ENCODE data around the gene CCDC169. TPM values are rescaled to one million over a fixed set of nuclear protein-coding genes. Genes with fewer than 3 reads are reported as not detected.
"Not testable (repeated sequence)": the region's sequence is repeated elsewhere in the genome, so short reads cannot be mapped to it uniquely, and the experiment has no call there.

The CCDC169 gene
- total RNA-seq (2014; rRNA removed; shearing (Covaris generic)): 1.4 and 5.0 TPM in 2 replicates

DNA sequence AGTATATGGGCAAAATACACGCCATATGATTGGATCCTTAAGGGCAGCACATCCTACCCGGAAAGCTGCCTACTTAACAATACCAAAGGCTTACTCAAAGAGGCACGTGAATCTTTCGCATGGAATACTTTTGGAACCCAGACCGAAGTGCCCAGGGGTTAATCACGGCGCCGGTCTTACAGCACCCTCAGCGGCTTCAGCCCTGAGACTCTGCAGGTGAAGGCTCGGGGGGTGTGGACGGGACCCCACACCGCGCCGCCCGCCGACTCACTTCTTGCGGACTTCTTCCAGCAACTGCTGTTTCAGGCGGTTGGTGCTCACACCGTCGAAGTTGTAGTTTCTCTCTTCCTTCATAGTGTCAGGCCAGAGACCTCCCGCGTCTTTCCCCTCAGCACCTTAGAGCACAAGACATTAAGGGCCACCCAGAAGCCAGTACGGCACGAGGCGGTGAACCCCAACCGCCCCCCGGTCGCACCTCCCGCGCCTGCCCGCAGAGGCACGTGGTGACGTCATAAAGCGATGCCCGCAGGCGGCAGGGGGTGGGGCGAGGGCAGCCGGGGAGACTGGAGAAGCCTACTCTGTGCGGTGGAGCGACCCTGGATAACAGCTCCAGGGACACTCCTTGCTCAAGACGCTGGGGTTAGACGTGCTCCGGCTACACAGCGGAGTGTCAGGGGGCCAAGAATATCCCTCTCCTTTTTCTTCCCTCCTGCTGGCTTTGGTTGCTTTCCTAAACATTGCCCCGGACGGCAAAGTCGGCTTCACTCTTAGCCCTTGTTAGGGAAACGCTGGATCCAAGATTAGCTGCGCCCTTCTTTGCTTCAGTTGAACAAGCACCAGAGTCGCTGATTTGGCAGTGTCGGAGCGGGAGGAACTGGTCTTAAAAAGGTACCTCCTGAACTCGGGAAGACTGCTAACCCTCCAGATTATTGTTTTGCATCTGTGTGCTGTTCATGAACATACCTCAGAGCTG, at the start of gene CCDC169:
CCDC169 (minus strand) TSS at position 449 of the 973 bp plus-strand sequence; CDS start at position 354, 95 bp downstream.
- H3K9me3 ChIP-seq (replicated peaks): no peaks in the 10 kb centered on the region
- peak within 1 kb of the TSS; percentile 51 for H3K4me3 ChIP-seq
- peak within 1 kb of the TSS; percentile 97 for H3K27ac ChIP-seq
- peaks cover 18% of the 10 kb centered on the region for H3K36me3 ChIP-seq
- no peaks in the 10 kb centered on the region for H3K27me3 ChIP-seq (replicated peaks)
- peak; percentile 93 to 94 for DNase-seq (ENCODE audit: low read depth in 1 of 2, low spot score in 2 of 2)
- peaks cover 45% of the 10 kb centered on the region for H3K4me1 ChIP-seq (replicated peaks)

GRCh38 chr13:36346222-36347083, 48.8 kb upstream of the CCDC169 start, which contains the start of gene SPART:
Gene SPART (minus strand): TSS chr13:36346394. CDS start chr13:36335830, 10,564 bp downstream.
- peak; percentile 89 to 91 for DNase-seq (ENCODE audit: low read depth in 1 of 2, low spot score in 2 of 2)
- peak within 1 kb of the TSS; percentile 89 for H3K4me3 ChIP-seq
- peaks cover 9% of the 10 kb centered on the region for H3K4me1 ChIP-seq (replicated peaks)
- peak within 1 kb of the TSS; percentile 98 for H3K27ac ChIP-seq
- H3K27me3 ChIP-seq (replicated peaks): no peaks in the 10 kb centered on the region
- no peaks in the 10 kb centered on the region for H3K9me3 ChIP-seq (replicated peaks)
- H3K36me3 ChIP-seq: peaks cover 7% of the 10 kb centered on the region

DNA sequence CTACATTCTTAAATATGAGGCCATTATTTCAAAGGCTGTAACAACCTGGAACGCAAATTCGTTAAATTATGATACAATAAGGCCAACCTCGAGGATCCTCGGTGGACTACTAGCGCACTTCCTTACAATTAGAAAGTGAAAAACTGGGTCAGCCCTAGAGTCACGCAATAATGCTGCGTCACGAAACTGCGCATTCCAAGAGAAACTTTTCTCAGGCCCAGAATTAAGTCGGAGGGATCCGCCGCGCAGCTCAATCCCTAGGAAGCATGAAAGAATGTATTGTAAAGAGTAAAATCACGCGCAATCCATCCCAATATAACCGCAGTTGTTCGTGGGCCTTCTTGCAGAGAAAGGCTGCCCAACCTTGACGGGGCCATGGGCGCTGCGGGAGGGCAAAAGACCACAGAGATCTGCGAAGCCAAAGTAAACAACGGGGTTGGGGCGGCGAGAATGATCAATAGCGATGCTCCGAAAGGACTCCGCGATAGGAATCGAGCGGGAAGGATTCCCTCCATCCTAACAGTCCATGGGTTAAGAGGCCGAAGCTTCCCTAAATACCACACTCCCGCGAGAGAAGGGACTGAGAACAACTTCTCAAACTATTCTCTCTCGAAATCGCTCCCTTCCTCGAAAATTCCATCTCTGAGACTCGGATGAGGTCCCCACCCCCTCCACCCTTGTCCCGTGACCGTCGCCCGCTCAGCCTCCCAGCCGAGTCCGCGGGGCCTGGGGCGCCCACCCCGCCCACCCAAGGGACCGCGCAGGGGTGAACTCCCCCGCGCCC, 48.0 kb upstream of the CCDC169 start:
- DNase-seq (ENCODE audit: low read depth in 1 of 2, low spot score in 2 of 2): peak; percentile 62 to 81
- Histone ChIP-seq H3K27ac (peak overlapping the region; percentile 98), H3K4me3 (peak overlapping the region; percentile 89)

GRCh38 chr13:36344886-36345437, 47.3 kb upstream of the CCDC169 start:
- DNase-seq (ENCODE audit: low read depth in 1 of 2, low spot score in 2 of 2): no peak
- peak overlapping the region; percentile 98 for H3K27ac ChIP-seq

More for the DNA sequence above, 48.0 kb upstream of the CCDC169 start:
- Histone ChIP-seq H3K9me3 (replicated peaks) (no peaks in the 10 kb centered on the region), H3K4me1 (replicated peaks) (peaks cover 9% of the 10 kb centered on the region), H3K27me3 (replicated peaks) (no peaks in the 10 kb centered on the region), H3K36me3 (peaks cover 7% of the 10 kb centered on the region)

DNA sequence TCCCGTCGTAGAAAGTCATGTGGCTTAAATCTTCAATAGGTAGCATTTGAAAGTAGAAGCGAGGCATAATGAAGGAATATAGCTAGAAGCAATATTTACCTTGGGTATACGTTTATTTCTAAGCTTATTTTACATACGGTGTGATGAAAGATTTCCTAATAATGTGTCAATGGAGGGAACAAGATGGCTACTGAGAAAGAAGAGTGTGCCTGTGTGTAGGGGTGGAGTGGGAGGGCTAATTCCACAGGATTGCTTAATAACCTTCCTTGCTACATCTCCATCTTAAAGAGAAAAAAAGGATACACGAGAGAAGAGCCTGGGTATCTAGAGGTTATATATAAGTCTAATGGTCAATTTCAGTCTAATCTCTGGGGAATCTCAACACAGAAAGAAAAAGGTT, 46.6 kb upstream of the CCDC169 start:
- Histone ChIP-seq H3K36me3 (peaks cover 7% of the 10 kb centered on the region), H3K4me3 (peak overlapping the region; percentile 89), H3K4me1 (replicated peaks) (peaks cover 9% of the 10 kb centered on the region), H3K27me3 (replicated peaks) (no peaks in the 10 kb centered on the region), H3K9me3 (replicated peaks) (no peaks in the 10 kb centered on the region), H3K27ac (peak overlapping the region; percentile 98)
- no peak for DNase-seq (ENCODE audit: low read depth in 1 of 2, low spot score in 2 of 2)

More at GRCh38 chr13:36344886-36345437, 47.3 kb upstream of the CCDC169 start:
- H3K36me3 ChIP-seq: peaks cover 7% of the 10 kb centered on the region
- no peaks in the 10 kb centered on the region for H3K27me3 ChIP-seq (replicated peaks)
- H3K4me1 ChIP-seq (replicated peaks): peaks cover 9% of the 10 kb centered on the region
- H3K9me3 ChIP-seq (replicated peaks): no peaks in the 10 kb centered on the region
- peak overlapping the region; percentile 89 for H3K4me3 ChIP-seq

DNA sequence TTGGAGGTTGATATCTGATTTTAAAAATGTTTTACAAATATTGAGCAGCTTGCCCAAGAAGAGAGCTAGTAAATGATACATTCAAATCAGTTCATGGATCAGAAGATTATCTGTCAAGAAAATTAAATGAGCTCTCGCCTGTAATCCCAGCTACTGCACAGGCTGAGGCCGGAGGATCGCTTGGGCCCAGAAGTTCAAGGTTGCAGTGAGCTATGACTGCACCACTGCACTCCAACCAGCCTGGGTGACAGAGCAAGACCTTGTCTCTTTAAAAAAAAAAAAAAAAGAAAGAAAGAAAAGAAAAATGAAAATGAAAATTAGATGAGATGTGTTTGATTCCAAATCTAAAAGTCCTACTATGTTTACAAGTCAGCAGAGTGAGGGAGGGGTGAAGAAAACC, 46.2 kb upstream of the CCDC169 start:
- peak overlapping the region; percentile 98; the same call in 1 of the 2 replicates for H3K27ac ChIP-seq
- peaks cover 9% of the 10 kb centered on the region for H3K4me1 ChIP-seq (replicated peaks)
- H3K27me3 ChIP-seq (replicated peaks): no peaks in the 10 kb centered on the region
- no peak overlapping the region for H3K4me3 ChIP-seq
- no peak for DNase-seq (ENCODE audit: low read depth in 1 of 2, low spot score in 2 of 2)
- H3K9me3 ChIP-seq (replicated peaks): no peaks in the 10 kb centered on the region
- H3K36me3 ChIP-seq: peaks cover 8% of the 10 kb centered on the region

- H3K9me3 ChIP-seq (replicated peaks): no peaks in the 10 kb centered on the region
- peaks cover 9% of the 10 kb centered on the region for H3K4me1 ChIP-seq (replicated peaks)
- H3K27me3 ChIP-seq (replicated peaks): no peaks in the 10 kb centered on the region
- no peak overlapping the region for H3K27ac ChIP-seq
- H3K36me3 ChIP-seq: peaks cover 16% of the 10 kb centered on the region
- H3K4me3 ChIP-seq: no peak overlapping the region
- DNase-seq (ENCODE audit: low read depth in 1 of 2, low spot score in 2 of 2): no peak
These were observed 45.1 kb upstream of the CCDC169 start for GRCh38 chr13:36342715-36343114.

DNA sequence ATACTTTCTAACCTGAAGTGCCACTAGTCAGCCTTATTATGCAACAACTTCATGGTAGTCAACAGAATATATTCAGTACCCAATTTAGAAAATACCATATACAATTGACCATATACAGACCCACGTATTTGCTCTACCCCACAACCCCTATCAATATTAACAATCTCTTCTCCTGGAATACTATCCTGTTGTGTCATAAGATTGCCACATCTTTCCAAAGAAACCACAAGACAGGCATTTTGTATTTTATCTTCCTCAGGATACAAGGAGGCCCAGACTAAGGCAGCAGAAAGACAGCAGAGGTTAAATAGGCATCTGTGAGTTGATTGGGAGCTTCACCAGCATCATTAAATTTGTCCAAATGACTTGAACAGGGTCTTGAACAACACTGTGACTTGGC, 44.1 kb upstream of the CCDC169 start:
- H3K4me1 ChIP-seq (replicated peaks): peaks cover 9% of the 10 kb centered on the region
- no peaks in the 10 kb centered on the region for H3K27me3 ChIP-seq (replicated peaks)
- no peak overlapping the region for H3K27ac ChIP-seq
- no peak overlapping the region for H3K4me3 ChIP-seq
- H3K9me3 ChIP-seq (replicated peaks): no peaks in the 10 kb centered on the region
- peaks cover 21% of the 10 kb centered on the region for H3K36me3 ChIP-seq
- DNase-seq (ENCODE audit: low read depth in 1 of 2, low spot score in 2 of 2): no peak

DNA sequence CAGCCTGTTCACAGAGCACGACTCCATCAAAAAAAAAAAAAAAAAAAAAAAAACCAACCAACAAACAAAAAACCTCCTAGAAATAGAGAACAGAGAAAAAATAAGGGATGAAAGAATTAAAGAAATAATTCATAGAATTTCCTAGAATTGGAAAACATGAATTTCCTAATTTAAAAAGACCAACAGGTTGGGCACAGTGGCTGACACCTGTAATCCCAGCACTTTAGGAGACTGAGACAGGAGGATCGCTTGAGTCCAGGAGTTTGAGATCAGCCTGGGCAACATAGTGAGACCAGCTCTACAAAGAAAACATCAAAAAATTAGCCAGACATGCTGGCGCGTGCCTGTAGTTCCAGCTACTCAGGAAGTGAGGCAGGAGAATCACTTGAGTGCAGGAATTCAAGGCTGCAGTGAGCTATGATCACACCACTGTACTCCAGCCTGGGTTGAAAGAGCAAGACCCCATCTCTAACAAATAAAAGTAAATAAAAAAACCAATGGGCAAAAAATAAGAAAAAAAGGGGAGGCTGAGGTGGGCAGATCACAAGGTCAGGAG, 42.1 kb upstream of the CCDC169 start:
- H3K9me3 ChIP-seq (replicated peaks): no peaks in the 10 kb centered on the region
- H3K36me3 ChIP-seq: peaks cover 29% of the 10 kb centered on the region
- H3K27me3 ChIP-seq (replicated peaks): no peaks in the 10 kb centered on the region
- no peak overlapping the region for H3K4me3 ChIP-seq
- H3K4me1 ChIP-seq (replicated peaks): peaks cover 9% of the 10 kb centered on the region
- no peak for DNase-seq (ENCODE audit: low read depth in 1 of 2, low spot score in 2 of 2)
- no peak overlapping the region for H3K27ac ChIP-seq

- peaks cover 45% of the 10 kb centered on the region for H3K36me3 ChIP-seq
- H3K27ac ChIP-seq: no peak overlapping the region
- peaks cover 10% of the 10 kb centered on the region; the same call in 1 of the 2 replicates for H3K4me1 ChIP-seq (replicated peaks)
- no peaks in the 10 kb centered on the region for H3K9me3 ChIP-seq (replicated peaks)
- H3K27me3 ChIP-seq (replicated peaks): no peaks in the 10 kb centered on the region
- no peak for DNase-seq (ENCODE audit: low read depth in 1 of 2, low spot score in 2 of 2)
- H3K4me3 ChIP-seq: no peak overlapping the region
These were observed 40.5 kb upstream of the CCDC169 start for GRCh38 chr13:36337938-36338641.

GRCh38 chr13:36332986-36333385, 35.4 kb upstream of the CCDC169 start:
- H3K27ac ChIP-seq: peak overlapping the region; percentile 28; the same call in 1 of the 2 replicates
- peaks cover 83% of the 10 kb centered on the region for H3K36me3 ChIP-seq
- H3K27me3 ChIP-seq (replicated peaks): no peaks in the 10 kb centered on the region
- DNase-seq (ENCODE audit: low read depth in 1 of 2, low spot score in 2 of 2): no peak
- H3K4me1 ChIP-seq (replicated peaks): peaks cover 10% of the 10 kb centered on the region; the same call in 1 of the 2 replicates
- no peak overlapping the region for H3K4me3 ChIP-seq
- H3K9me3 ChIP-seq (replicated peaks): no peaks in the 10 kb centered on the region

- H3K27me3 ChIP-seq (replicated peaks); H3K4me3 ChIP-seq; DNase-seq (ENCODE audit: low read depth in 1 of 2, low spot score in 2 of 2); H3K4me1 ChIP-seq (replicated peaks); H3K9me3 ChIP-seq (replicated peaks): not testable (repeated sequence)
- Histone ChIP-seq H3K27ac (peak overlapping the region; percentile 28; the same call in 1 of the 2 replicates), H3K36me3 (peaks cover 88% of the 10 kb centered on the region)
These were observed 34.6 kb upstream of the CCDC169 start for GRCh38 chr13:36332255-36332654.
